Activated CD4-positive, alpha-beta memory T cell treated with anti-CD3 and anti-CD28 coated beads, Interleukin-2, amount 10 ng/mL, durations not matched to agents 7 days and 5 days (primary cell): Measurements from ENCODE around the gene TGIF1. TPM values are rescaled to one million over a fixed set of nuclear protein-coding genes. Genes with fewer than 3 reads are reported as not detected.
A peak's percentile ranks its signal among the peaks of the same experiment; 100 is the strongest.

Experiments
- CTCF ChIA-PET: fragments of 350-600 bp; sonication (Branson Sonifier 250); formaldehyde crosslinking; loops from one replicate; lab custom pipeline; 2021; ENCODE audit warnings: antibody characterized with exemption, inconsistent platforms; lab: Charles Lee
- POLR2A ChIA-PET: fragments of 350-600 bp; sonication (Branson Sonifier 250); formaldehyde crosslinking; loops from one replicate; lab custom pipeline; 2021; ENCODE audit warnings: antibody characterized with exemption; lab: Charles Lee
- DNase-seq: peaks from one replicate; pipeline ENCODE4 v3.0.0-alpha.2; 2020
- H3K27ac Mint-ChIP-seq: one replicate; pipeline ENCODE4 v1.8.0; 2021; ENCODE audit warnings: mild to moderate bottlenecking, mixed read lengths
- H3K27me3 Mint-ChIP-seq: one replicate; pipeline ENCODE4 v1.8.0; 2021; ENCODE audit warnings: mixed read lengths
- H3K36me3 Mint-ChIP-seq: one replicate; pipeline ENCODE4 v1.8.0; 2021; ENCODE audit warnings: low read depth, mixed read lengths
- H3K4me1 Mint-ChIP-seq: one replicate; pipeline ENCODE4 v1.8.0; 2021; ENCODE audit warnings: mixed read lengths
- H3K4me3 Mint-ChIP-seq: one replicate; pipeline ENCODE4 v1.8.0; 2021; ENCODE audit warnings: mild to moderate bottlenecking, mixed read lengths
- H3K9me3 Mint-ChIP-seq: one replicate; pipeline ENCODE4 v1.8.0; 2021; ENCODE audit warnings: mixed read lengths
- total RNA-seq, 2 experiments: library from RNA; stranded (reverse); gene quantifications; one replicate each; pipeline ENCODE4 v1.2.3, GENCODE V29; 2021

The TGIF1 gene
- total RNA-seq, 2 experiments from 2014 or later, result 23.3 to 24.7 TPM

DNA sequence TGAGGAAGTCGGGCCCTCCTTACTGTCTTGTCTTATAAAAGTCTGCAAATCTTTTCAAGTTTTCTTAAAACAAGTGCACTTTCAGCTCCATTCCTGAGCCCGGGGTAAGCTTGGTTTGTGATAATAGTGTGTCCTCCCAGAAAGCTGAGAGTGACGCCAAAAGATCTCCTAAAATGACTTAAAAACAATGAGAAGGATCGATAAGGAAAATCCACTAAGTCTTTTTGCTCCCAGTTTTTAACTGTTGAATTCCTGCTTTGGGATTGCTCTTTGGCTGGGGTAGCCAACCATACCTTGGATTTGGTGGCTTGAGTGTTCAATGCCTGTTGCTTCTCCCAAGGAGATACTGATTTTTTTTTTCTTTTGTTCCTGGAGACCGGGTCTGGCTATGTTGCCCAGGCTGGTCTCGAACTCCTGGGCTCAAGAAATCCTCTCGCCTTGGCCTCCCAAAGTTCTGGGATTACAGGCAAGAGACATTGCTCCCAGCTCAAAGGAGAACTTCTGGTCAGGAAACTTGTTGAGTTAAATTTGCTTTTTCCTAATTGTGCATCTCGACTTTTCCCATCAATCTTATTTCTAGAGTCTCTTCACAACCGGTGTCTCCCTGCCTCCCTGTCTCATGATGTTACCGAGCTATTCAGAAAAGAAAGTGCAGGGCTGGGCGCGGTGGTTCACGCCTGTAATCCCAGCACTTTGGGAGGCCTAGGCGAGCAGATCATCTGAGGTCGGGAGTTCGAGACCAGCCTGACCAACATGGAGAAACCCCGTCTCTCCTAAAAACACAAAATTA is 3.0 kb downstream of the TGIF1 start:
- no peak for DNase-seq
- H3K4me1 Mint-ChIP-seq, result peaks cover 49% of the 10 kb centered on the region
- peak overlapping the region; percentile 92 for H3K4me3 Mint-ChIP-seq
- no peaks in the 10 kb centered on the region for H3K27me3 Mint-ChIP-seq
- POLR2A ChIA-PET, result interaction anchor here (1.2 to 10.9 kb wide), 16 partner anchors 10 to 882 kb away, joined by 3 to 143 read pairs (median 13); partner anchors contain the start of genes METTL4, MYL12A, MYL12B and NDC80
- peak overlapping the region; percentile 96 for H3K27ac Mint-ChIP-seq
- peaks cover 25% of the 10 kb centered on the region for H3K36me3 Mint-ChIP-seq
- CTCF ChIA-PET, result interaction anchor here (0.6 to 8.8 kb wide), 15 partner anchors 15 to 344 kb away, joined by 3 to 75 read pairs (median 7); no protein-coding TSS in a partner anchor
- H3K9me3 Mint-ChIP-seq, result no peaks in the 10 kb centered on the region

DNA sequence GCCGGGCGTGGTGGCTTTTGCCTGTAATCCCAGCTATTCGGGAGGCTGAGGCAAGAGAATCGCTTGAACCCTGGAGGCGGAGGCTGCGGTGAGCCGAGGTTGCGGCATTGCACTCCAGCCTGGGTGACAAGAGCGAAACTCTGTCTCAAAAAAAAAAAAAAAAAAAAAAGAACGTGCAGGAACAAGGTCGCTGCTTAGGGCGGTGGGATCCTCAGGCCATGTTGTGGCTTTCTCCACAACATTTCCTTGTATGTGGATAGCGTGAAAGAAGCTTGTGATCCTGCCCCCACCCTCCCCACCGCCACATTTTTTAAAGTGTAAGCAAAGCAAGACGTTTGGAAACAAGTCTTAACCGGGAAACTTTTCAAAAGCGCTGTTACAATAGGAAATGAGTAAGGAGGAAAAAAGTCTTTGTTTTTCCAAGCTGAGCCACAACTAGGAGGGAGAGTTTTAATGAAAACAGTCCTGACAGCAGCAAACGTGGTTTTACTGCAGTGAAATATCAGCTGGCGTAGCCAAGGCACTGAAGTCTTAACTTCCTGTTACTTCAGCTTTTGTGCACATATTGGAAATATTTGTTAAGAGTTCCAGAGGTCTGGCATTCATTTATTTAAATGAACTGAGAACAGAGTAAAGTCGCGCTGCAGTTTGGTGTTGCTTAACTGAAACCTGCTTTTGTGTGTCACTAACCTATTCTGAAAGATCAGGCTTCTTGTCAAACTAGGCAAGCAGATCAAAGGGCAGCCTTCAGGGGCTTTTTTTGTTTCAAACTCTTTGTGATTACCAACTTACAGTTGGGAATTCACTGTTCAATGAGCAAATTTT is 3.8 kb downstream of the TGIF1 start:
- DNase-seq, result peak; percentile 29
- H3K4me1 Mint-ChIP-seq, result peaks cover 57% of the 10 kb centered on the region
- ChIA-PET POLR2A (interaction anchor here (0.8 to 10.9 kb wide), 19 partner anchors 9 to 883 kb away, joined by 3 to 143 read pairs (median 8); partner anchors contain the start of genes METTL4, MYL12A, MYL12B and NDC80), CTCF (interaction anchor here (0.6 to 8.8 kb wide), 31 partner anchors 8 to 480 kb away, joined by 3 to 75 read pairs (median 5); no protein-coding TSS in a partner anchor)
- no peaks in the 10 kb centered on the region for H3K27me3 Mint-ChIP-seq
- peaks cover 32% of the 10 kb centered on the region for H3K36me3 Mint-ChIP-seq
- H3K9me3 Mint-ChIP-seq, result no peaks in the 10 kb centered on the region
- peak overlapping the region; percentile 96 for H3K27ac Mint-ChIP-seq
- peak overlapping the region; percentile 92 for H3K4me3 Mint-ChIP-seq

DNA sequence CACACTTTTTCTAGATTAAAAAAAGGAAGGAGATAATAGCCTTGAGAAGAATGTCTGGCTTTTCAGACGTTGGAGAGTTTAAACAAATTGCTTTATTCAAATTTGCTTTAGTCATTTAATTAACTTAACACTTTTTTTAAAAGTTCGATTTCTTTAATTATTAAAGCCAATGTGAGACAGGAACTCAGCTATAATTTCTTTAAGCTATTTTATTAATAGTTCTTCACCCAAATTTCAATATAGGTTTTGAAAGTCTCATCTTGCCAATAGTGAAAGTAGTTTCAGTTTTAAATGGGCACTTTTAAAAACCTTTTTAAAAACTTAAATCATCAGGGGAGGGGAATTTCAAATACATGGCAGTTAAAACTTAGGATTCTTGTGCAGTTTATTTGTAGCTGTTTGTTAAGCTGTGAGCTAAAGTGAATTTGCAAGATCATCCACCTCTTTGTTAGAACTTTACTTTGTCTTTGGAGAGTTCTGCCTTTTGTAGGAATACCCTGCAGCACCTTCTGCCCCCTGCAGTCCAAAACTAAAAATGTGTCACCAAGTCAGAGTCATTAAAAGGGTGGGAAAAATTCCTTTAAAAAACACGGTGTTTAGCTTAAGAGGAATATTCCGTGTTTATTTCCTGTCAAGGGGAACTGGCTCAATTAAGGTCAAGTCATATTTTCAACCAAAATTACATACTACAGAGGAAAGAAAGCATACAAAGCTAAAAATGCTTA is 4.6 kb downstream of the TGIF1 start:
- Mint-ChIP-seq H3K9me3 (no peaks in the 10 kb centered on the region), H3K27me3 (no peaks in the 10 kb centered on the region), H3K4me3 (peak overlapping the region; percentile 92), H3K36me3 (peaks cover 39% of the 10 kb centered on the region), H3K4me1 (peaks cover 65% of the 10 kb centered on the region), H3K27ac (peak overlapping the region; percentile 96)
- peak; percentile 33 for DNase-seq
- POLR2A ChIA-PET, result interaction anchor here (0.8 to 10.9 kb wide), 16 partner anchors 8 to 207 kb away, joined by 3 to 143 read pairs (median 10); partner anchors contain the start of genes MYL12A and MYL12B
- CTCF ChIA-PET, result interaction anchor here (0.6 to 8.8 kb wide), 28 partner anchors 9 to 317 kb away, joined by 3 to 75 read pairs (median 6); no protein-coding TSS in a partner anchor

DNA sequence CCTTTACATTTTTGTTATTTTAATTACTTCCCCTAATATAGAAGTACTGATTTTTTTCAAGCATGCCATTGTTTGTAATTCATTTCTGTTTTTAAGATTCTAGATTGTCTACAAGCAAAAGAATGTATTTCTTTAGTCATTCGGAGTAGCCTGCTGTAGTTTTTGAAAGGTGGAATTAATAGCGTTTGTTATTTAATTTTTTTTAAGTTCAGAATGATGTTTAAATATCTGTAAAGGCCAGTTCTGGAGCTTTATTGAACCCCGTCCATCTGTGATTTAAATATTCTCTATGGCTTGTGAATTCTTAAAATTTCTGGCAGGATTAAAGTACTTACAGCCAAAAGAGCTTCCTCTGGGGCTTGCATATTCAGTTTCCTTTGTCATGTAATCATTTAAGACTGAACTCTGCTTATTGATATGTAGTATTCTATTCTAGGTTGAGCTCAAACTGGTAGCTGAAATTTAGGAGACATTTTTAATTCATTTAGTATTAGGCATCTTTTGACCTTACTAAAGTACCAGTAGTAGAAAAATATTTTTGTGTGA is 5.2 kb downstream of the TGIF1 start:
- H3K27me3 Mint-ChIP-seq, result no peaks in the 10 kb centered on the region
- ChIA-PET POLR2A (interaction anchor here (1.1 to 10.9 kb wide), 10 partner anchors 11 to 208 kb away, joined by 3 to 143 read pairs (median 14); partner anchors contain the start of genes MYL12A and MYL12B), CTCF (interaction anchor here (0.6 to 8.8 kb wide), 24 partner anchors 9 to 316 kb away, joined by 3 to 75 read pairs (median 6); no protein-coding TSS in a partner anchor)
- H3K36me3 Mint-ChIP-seq, result peaks cover 40% of the 10 kb centered on the region
- DNase-seq, result no peak
- no peaks in the 10 kb centered on the region for H3K9me3 Mint-ChIP-seq
- H3K4me3 Mint-ChIP-seq, result peak overlapping the region; percentile 92
- H3K27ac Mint-ChIP-seq, result peak overlapping the region; percentile 96
- H3K4me1 Mint-ChIP-seq, result peaks cover 69% of the 10 kb centered on the region

DNA sequence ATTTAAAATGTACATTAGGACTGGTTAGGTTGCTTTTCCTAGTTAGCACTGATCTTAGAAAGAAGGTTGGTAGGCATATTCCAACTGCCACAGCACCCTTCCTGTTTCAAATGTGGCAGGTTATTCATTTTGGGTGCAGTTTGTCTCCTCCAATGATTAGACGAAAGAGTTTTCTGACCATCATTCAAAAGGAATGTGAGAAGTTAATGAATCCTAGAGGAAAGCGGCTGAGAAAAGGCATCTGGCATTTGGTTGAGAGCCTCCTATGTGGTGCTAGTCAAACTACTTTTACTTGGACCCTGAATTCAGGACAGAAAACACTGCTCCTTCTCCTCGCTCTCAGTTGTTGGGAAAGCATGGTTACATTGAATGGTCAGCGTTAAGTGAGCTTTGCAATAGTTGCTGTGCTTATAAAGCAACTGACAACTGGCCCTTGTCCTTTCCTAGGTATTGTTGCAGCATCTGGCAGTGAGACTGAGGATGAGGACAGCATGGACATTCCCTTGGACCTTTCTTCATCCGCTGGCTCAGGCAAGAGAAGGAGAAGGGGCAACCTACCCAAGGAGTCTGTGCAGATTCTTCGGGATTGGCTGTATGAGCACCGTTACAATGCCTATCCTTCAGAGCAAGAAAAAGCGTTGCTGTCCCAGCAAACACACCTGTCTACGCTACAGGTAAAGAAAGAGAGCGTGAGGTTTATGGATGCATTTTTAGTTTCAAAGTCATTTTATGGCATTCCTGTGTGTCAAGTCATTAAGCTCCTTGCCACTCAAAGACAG is 6.1 kb downstream of the TGIF1 start:
- peaks cover 45% of the 10 kb centered on the region for H3K36me3 Mint-ChIP-seq
- no peak overlapping the region for H3K4me3 Mint-ChIP-seq
- peaks cover 69% of the 10 kb centered on the region for H3K4me1 Mint-ChIP-seq
- ChIA-PET CTCF (interaction anchor here (1.0 to 8.8 kb wide), 14 partner anchors 11 to 315 kb away, joined by 3 to 75 read pairs (median 8); no protein-coding TSS in a partner anchor), POLR2A (interaction anchor here (1.1 to 10.9 kb wide), 6 partner anchors 10 to 193 kb away, joined by 3 to 143 read pairs (median 9); no protein-coding TSS in a partner anchor)
- peaks cover 5% of the 10 kb centered on the region for H3K9me3 Mint-ChIP-seq
- no peak for DNase-seq
- H3K27ac Mint-ChIP-seq, result no peak overlapping the region
- H3K27me3 Mint-ChIP-seq, result no peaks in the 10 kb centered on the region

DNA sequence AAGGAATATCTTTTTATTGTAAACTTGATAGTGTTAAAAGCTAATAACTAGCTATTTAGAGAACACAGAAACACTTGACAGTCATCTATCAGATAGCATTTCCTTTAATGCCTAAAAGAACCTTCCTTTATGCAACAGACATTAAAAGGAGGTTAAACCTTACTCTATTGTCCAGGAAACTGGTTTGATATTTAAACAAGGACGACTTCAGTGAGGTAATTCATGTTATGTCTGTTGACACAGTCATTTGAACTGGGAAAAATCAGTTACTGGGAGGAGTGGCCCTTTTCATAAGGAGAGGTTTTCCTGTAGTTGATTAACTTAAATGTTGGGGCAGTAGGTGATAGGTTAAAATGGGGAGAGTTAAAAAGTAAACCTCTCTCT is 6.7 kb downstream of the TGIF1 start:
- H3K36me3 Mint-ChIP-seq, result peaks cover 49% of the 10 kb centered on the region
- peaks cover 69% of the 10 kb centered on the region for H3K4me1 Mint-ChIP-seq
- CTCF ChIA-PET, result interaction anchor here (1.0 to 8.8 kb wide), 7 partner anchors 13 to 212 kb away, joined by 3 to 75 read pairs (median 7); no protein-coding TSS in a partner anchor
- H3K27ac Mint-ChIP-seq, result no peak overlapping the region
- H3K4me3 Mint-ChIP-seq, result no peak overlapping the region
- H3K27me3 Mint-ChIP-seq, result no peaks in the 10 kb centered on the region
- no peak for DNase-seq
- POLR2A ChIA-PET, result interaction anchor here (1.1 to 10.9 kb wide), 3 partner anchors 9 to 193 kb away, joined by 3 to 143 read pairs (median 3); no protein-coding TSS in a partner anchor
- peaks cover 6% of the 10 kb centered on the region for H3K9me3 Mint-ChIP-seq

DNA sequence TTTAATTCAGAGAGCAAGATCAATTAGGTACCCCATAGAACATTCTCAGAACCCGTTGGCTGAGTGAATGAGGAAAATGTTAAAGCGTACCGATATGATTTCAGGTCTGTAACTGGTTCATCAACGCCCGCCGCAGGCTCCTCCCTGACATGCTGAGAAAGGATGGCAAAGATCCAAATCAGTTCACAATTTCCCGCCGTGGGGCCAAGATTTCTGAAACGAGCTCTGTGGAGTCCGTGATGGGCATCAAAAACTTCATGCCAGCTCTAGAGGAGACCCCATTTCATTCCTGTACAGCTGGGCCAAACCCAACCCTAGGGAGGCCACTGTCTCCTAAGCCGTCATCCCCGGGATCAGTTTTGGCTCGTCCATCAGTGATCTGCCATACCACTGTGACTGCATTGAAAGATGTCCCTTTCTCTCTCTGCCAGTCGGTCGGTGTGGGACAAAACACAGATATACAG is 7.3 kb downstream of the TGIF1 start:
- Mint-ChIP-seq H3K4me1 (peaks cover 69% of the 10 kb centered on the region), H3K4me3 (no peak overlapping the region), H3K27me3 (no peaks in the 10 kb centered on the region), H3K9me3 (peaks cover 10% of the 10 kb centered on the region), H3K27ac (peak overlapping the region; percentile 65), H3K36me3 (peaks cover 55% of the 10 kb centered on the region)
- CTCF ChIA-PET, result interaction anchor here (1.2 to 8.8 kb wide), 7 partner anchors 10 to 208 kb away, joined by 3 to 75 read pairs (median 16); no protein-coding TSS in a partner anchor
- DNase-seq, result no peak
- POLR2A ChIA-PET, result interaction anchor here (1.1 to 10.9 kb wide), 5 partner anchors 9 to 194 kb away, joined by 3 to 143 read pairs (median 15); partner anchors contain the start of gene TGIF1

DNA sequence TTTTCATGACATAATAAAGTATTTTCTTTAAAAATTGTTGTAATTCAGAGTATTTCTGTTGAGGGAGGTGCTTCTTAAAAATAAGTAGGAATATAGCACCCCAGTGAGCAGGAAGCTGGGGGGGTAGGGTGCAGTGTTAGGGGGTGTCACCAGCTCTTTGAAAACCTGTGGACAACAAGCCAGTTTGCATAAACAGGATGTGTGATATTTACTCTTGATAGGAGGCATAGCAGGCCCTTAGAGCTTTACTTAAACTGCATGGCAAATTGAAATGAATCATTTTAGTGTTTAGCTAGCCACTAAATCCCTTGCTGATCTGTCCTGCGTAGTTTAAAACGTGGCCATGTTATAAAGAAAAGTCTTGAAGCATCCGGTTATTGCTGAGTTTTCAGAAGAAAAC is 8.4 kb downstream of the TGIF1 start:
- peak overlapping the region; percentile 94 for H3K27ac Mint-ChIP-seq

DNA sequence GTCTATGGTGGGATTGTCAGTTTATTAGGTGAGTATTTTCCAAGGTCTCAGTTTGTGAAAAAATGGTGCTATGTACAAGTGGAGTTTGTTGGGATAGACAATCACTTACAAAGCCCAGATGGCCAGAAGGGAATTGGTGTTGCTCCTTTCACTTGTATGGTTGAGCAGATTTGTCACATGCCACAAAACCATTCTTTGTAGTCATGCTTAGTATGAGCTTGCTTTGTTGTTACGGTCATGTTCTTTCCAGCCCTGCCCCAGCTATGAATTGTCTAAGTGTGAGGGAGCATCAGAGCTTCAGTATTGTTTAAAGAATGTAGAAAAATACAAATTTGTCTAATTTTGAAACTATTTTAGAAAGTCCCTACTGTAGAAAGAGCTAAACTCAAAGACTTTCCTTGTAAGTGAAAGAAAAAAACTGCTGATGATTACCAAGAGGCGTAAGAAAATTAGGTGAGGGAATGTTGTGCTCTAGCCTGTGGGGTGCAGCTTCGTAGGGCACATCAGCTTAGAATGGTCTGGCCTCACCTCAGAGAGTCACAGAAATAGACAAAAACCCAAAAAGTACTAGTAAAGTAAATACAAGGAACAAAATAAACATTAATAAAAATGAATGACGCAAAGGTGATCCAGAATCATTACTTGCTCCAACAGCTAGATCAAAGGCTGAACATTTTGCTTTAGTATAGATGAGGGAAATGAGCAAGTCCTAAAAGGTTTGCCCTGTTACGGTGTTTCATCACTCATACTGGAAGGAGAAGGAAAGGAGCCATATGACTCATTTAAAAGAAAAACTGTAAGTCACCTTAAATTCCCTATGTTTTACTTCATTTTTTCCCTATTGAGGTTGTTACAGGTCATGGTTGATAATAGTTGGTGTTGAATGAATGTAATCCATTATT is 9.2 kb downstream of the TGIF1 start:
- Mint-ChIP-seq H3K4me3 (peak overlapping the region; percentile 55), H3K27ac (peak overlapping the region; percentile 94), H3K36me3 (peaks cover 52% of the 10 kb centered on the region), H3K4me1 (peaks cover 52% of the 10 kb centered on the region), H3K9me3 (peaks cover 10% of the 10 kb centered on the region), H3K27me3 (no peaks in the 10 kb centered on the region)
- ChIA-PET POLR2A (interaction anchor here (0.6 to 10.9 kb wide), 16 partner anchors 8 to 399 kb away, joined by 3 to 143 read pairs (median 4); partner anchors contain the start of gene TGIF1), CTCF (interaction anchor here (1.0 to 8.8 kb wide), 6 partner anchors 11 to 206 kb away, joined by 3 to 75 read pairs (median 5); no protein-coding TSS in a partner anchor)
- DNase-seq, result no peak

More for the DNA sequence above, 8.4 kb downstream of the TGIF1 start:
- H3K36me3 Mint-ChIP-seq, result peaks cover 52% of the 10 kb centered on the region
- ChIA-PET CTCF (interaction anchor here (1.2 to 8.8 kb wide), 6 partner anchors 9 to 207 kb away, joined by 5 to 75 read pairs (median 6); no protein-coding TSS in a partner anchor), POLR2A (interaction anchor here (0.6 to 10.9 kb wide), 14 partner anchors 10 to 398 kb away, joined by 3 to 143 read pairs (median 4); partner anchors contain the start of gene TGIF1)
- peak; percentile 29 for DNase-seq
- H3K9me3 Mint-ChIP-seq, result peaks cover 10% of the 10 kb centered on the region
- H3K4me1 Mint-ChIP-seq, result peaks cover 58% of the 10 kb centered on the region
- peak overlapping the region; percentile 55 for H3K4me3 Mint-ChIP-seq
- H3K27me3 Mint-ChIP-seq, result no peaks in the 10 kb centered on the region
